Mucosa of rectum (tissue), 2 donors: Measurements from ENCODE around the gene LAP3.
A peak's percentile ranks its signal among the peaks of the same experiment; 100 is the strongest.
"Not testable (repeated sequence)": the region's sequence is repeated elsewhere in the genome, so short reads cannot be mapped to it uniquely, and the experiment has no call there.

Experiments
- H3K27ac ChIP-seq, 2 donors: one replicate each; pipeline ENCODE4 v1.7.0; 2013; ENCODE audit warnings: inconsistent platforms in 2 of 2, low read depth in 2 of 2, low read length in 2 of 2
- H3K27me3 ChIP-seq, 2 donors: one replicate each; pipeline ENCODE4 v1.7.0; 2013; ENCODE audit warnings: low read length in 2 of 2; ENCODE audit not compliant: control insufficient read depth in 2 of 2, insufficient read depth in 2 of 2
- H3K36me3 ChIP-seq, 2 donors: one replicate each; pipeline ENCODE4 v1.7.0; 2013; ENCODE audit warnings: low read length in 2 of 2; ENCODE audit not compliant: control insufficient read depth in 2 of 2, insufficient read depth in 2 of 2
- H3K4me1 ChIP-seq, 2 donors: one replicate each; pipeline ENCODE4 v1.7.0; 2013; ENCODE audit warnings: low read length in 2 of 2, mild to moderate bottlenecking in 1 of 2; ENCODE audit not compliant: control insufficient read depth in 2 of 2, insufficient read depth in 2 of 2
- H3K4me3 ChIP-seq, 2 donors: one replicate each; pipeline ENCODE4 v1.7.0; 2013; ENCODE audit warnings: low read length in 2 of 2
- H3K9ac ChIP-seq, 2 donors: one replicate each; pipeline ENCODE4 v1.7.0; 2013; ENCODE audit warnings: low read length in 2 of 2, low read depth in 1 of 2, mild to moderate bottlenecking in 1 of 2
- H3K9me3 ChIP-seq, 2 donors: one replicate each; pipeline ENCODE4 v1.7.0; 2013; ENCODE audit warnings: low read length in 2 of 2; ENCODE audit not compliant: control insufficient read depth in 2 of 2
- donor health status: healthy.
- donor health status: Normal muscosa, but diverticular disease.

Gene LAP3

DNA sequence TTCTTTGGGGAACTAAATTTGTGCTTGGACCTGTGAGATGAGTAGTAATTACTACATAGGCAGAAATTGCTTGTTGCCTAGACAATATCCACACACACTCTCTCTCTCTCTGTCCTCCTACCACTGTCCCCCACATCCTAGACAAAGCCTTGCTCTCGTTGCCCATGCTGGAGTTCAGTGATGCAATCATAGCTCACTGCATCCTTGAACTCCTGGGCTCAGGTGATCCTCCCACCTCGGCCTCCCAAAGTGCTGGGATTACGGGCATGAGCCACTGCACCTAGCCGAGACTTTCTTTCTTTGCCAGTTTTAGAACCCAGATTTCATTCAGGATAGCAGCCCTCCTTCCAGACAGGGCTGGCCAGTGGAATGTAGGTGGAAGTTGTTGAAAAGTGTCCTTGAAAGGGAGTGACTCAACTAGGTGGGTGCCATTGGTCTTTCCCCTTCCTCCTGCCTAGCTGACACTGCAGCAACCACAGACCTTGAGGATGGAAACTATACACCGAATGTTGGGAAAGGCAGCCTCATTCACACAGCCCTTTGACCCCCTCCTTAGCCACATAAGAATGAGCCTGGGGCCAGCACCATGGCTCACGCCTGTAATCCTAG lies 16.8 kb upstream of the LAP3 start:
- Histone ChIP-seq H3K27me3 (no peaks in the 10 kb centered on the region), H3K36me3 (no peaks in the 10 kb centered on the region), H3K9me3 (no peaks in the 10 kb centered on the region), H3K27ac (no peak overlapping the region), H3K4me1 (no peaks in the 10 kb centered on the region), H3K9ac (no peak overlapping the region), H3K4me3 (no peak overlapping the region)

DNA sequence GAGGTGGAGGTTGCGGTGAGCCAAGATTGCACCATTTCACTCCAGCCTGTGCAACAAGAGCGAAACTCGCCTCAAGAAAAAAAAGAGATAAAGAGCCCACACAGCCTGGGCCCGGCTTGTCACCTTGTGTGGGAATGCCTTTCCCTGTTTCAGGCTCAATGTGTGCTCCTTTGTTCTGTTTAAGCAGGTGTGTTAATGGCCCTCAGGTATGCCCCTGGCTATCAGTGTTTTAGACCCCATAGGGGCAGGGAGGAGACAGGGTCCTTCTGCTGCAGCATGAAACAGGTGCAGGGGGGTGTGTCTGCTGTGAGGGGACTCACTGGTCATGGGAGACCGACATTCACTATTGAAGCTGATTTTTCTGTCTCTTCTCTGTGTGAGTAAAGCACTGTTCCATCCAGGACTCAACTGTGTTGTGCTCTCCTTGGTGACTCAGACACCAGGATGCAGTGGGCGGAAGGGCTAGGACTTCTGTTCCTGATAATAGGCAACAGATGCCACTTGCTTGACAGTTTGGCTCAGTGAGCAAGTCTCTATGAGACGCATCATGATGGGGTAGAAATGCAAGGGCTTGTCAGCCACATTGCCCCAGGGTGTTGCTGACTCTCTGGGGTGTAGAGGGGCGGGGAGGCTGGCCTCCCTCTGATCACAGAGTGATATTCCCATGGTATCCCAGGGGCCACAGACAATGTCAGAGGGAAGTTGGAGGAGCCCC lies 15.6 kb upstream of the LAP3 start:
- Histone ChIP-seq H3K27ac (no peak overlapping the region), H3K9ac (no peak overlapping the region), H3K36me3 (no peaks in the 10 kb centered on the region), H3K9me3 (no peaks in the 10 kb centered on the region), H3K27me3 (no peaks in the 10 kb centered on the region), H3K4me3 (no peak overlapping the region), H3K4me1 (no peaks in the 10 kb centered on the region)

DNA sequence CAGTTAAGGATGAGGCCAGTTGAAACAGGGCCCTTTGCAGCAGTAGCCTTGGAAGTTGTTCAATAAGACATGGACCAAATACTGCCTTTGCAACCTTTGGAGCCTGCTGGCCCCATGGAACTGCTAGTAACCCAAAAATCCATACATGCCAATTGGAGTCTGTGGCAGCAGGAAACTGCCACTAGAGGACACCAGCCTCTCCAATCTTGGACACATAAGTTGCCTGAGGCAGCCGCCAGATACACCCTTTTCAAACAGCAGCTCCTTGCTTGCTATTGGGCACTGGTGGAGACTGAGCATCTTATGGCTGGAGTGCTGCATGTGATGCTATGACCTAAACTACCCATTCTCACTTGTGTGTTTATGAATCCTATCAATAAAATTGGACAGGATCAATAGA lies 14.8 kb upstream of the LAP3 start:
- no peaks in the 10 kb centered on the region for H3K4me1 ChIP-seq
- H3K27me3 ChIP-seq = no peaks in the 10 kb centered on the region
- H3K36me3 ChIP-seq = no peaks in the 10 kb centered on the region
- H3K4me3 ChIP-seq = no peak overlapping the region
- no peak overlapping the region for H3K9ac ChIP-seq
- no peak overlapping the region for H3K27ac ChIP-seq
- H3K9me3 ChIP-seq = no peaks in the 10 kb centered on the region

DNA sequence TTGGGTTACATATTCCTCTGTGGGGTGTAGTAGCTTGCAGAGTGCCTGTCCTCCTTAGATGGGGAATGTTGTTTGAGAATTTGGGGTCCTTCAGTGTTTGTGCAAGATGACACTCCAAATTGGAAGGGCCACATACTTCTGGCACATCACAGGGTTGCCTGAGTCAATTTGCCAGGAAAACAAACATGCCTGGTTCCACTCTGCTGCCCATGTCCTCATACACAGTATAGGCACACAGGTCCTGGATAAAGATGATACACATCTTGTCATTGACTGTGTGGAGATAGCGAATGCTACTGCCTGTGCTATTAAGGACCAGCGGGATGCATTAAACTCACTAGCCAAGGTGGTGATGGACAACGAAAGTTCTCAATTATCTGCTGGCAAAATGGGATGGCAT lies 11.2 kb upstream of the LAP3 start:
- no peak overlapping the region for H3K9ac ChIP-seq
- no peak overlapping the region for H3K27ac ChIP-seq
- no peak overlapping the region for H3K4me3 ChIP-seq
- H3K36me3 ChIP-seq = no peaks in the 10 kb centered on the region
- no peaks in the 10 kb centered on the region for H3K9me3 ChIP-seq
- no peaks in the 10 kb centered on the region for H3K4me1 ChIP-seq
- H3K27me3 ChIP-seq = no peaks in the 10 kb centered on the region

DNA sequence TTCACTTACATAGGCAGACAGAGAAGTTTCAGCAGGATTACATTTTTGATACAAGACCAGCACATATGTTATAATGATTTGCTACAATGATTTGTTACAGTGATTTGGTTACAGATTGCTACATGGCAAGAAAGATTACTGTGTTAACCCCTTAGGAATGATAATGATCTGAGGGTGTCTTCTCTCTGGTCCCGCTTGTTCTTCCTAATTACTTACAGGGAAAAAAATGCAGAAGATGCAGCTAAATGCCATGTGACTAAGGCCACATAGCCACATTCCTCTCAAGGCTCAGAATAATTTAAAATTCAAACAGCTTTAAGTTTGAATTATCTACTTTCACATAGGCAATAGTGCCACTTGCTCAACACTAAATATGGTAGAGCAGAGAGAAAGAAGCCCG lies 9.7 kb upstream of the LAP3 start:
- Histone ChIP-seq H3K9me3 (no peaks in the 10 kb centered on the region), H3K4me1 (no peaks in the 10 kb centered on the region), H3K9ac (no peak overlapping the region), H3K36me3 (no peaks in the 10 kb centered on the region), H3K27ac (no peak overlapping the region), H3K4me3 (no peak overlapping the region), H3K27me3 (no peaks in the 10 kb centered on the region)

DNA sequence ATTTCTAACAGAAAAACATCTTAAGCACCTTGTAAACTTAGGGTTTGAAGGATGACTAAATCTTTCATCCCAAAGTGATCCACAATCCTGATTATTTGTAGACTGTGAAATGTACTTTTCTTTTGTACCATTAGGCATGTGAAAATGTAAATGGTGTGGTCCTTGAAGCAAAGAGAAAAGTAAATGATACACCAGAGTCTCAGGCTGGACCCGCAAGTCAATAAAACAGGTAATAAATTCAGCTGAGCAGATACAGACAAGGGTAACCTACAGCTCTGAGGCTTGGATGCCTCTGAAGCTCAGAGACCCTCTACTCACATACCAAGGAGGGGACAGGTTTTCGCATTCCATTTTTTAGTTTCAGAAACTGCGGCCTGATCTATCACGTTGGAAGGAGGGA lies 2.8 kb upstream of the LAP3 start:
- no peaks in the 10 kb centered on the region for H3K9me3 ChIP-seq
- H3K36me3 ChIP-seq = no peaks in the 10 kb centered on the region
- no peak overlapping the region for H3K9ac ChIP-seq
- peaks cover 15 to 17% of the 10 kb centered on the region in 2 donors for H3K4me1 ChIP-seq
- H3K27ac ChIP-seq = no peak overlapping the region
- H3K4me3 ChIP-seq = no peak overlapping the region
- H3K27me3 ChIP-seq = no peaks in the 10 kb centered on the region

DNA sequence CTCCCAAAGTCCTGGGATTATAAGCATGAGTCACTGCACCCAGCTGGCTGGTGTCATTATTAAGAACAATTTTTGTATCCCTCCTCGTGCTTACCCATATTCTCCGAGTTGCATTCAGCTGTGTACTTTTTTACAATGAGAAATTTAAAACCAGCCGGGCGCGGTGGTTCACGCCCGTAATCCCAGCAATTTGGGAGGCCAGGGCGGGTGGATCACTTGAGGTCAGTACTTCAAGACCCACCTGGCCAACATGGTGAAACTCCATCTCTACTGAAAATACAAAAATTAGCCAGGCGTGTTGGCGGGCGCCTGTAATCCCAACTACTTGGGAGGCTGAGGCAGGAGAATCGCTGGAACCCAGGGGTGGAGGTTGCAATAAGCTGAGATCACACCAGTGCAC lies 1.8 kb upstream of the LAP3 start:
- peaks cover 18 to 19% of the 10 kb centered on the region in 2 donors for H3K4me1 ChIP-seq
- H3K4me3 ChIP-seq, H3K27me3 ChIP-seq, H3K9me3 ChIP-seq, H3K9ac ChIP-seq, H3K27ac ChIP-seq, H3K36me3 ChIP-seq: not testable (repeated sequence)

DNA sequence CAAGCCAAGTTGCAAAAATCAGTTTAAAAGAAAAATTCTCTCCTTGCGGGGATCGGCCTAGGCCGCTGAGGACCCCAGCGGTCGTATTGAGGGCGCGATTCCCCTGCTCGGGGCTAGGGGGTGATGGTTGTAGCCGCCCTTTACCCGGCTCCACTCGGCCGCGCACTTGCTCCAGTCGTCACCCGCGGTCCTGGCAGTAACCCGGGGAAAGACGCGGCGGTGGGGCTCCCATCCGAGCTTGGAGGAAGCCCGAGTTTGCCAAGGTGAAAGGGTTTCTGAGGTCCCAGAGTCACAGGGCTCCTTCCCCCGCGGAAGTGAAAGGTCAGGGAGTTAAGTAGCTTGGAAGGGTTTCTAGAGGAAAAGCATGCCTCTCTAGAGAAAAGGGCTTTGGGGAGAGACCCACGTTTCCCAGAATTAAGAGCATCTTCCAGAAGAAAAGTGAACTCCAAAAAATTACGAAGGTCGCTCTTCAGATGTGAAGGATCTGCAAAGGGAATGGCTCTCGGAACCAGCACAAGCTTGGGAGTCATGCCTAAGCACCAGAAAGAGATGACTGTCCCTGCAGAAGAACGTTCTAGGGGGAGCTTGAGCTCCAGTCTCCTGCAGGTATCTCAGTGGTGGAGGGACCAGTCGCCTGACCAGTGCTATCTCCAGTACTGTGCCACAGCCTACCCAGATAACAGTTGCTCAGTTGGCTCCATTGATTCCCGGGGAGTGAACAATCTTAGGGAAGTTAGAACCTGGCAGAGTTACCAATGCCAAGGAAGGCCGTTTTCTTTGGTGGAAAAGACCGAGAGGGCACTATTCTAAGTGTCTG lies 875 bp downstream of the LAP3 start:
- Histone ChIP-seq H3K36me3 (peaks cover 8 to 12% of the 10 kb centered on the region in 2 donors), H3K9ac (peak overlapping the region; percentile 90 to 91), H3K27me3 (no peaks in the 10 kb centered on the region), H3K9me3 (no peaks in the 10 kb centered on the region), H3K27ac (peak overlapping the region; percentile 97), H3K4me3 (peak overlapping the region; percentile 84 to 94), H3K4me1 (peaks cover 18 to 19% of the 10 kb centered on the region in 2 donors)

DNA sequence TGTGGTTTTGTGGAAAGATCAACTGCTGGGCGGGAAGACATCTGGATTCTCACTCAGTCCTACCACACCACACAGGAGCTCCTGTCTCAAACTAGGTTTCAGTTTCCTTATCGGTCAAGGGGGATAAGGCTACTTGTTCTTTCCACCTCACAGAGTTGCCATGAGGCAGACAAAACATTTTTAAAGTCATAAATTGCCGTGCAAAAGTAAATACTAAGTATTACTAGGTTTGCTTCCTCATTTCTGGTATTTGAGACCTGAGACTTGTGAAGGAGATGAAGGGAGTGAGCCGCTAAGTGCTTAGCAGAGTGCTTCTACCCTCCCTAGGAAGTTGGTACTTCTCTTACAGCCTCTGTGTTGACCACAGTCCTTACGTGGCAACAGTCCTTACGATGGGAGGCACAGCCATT lies 1.5 kb downstream of the LAP3 start:
- H3K9me3 ChIP-seq = no peaks in the 10 kb centered on the region
- H3K27me3 ChIP-seq = no peaks in the 10 kb centered on the region
- peaks cover 18 to 19% of the 10 kb centered on the region in 2 donors for H3K4me1 ChIP-seq
- H3K27ac ChIP-seq = peak overlapping the region; percentile 97
- peaks cover 13 to 18% of the 10 kb centered on the region in 2 donors for H3K36me3 ChIP-seq
- peak overlapping the region; percentile 90 to 91 for H3K9ac ChIP-seq
- peak overlapping the region; percentile 84 to 94 for H3K4me3 ChIP-seq

DNA sequence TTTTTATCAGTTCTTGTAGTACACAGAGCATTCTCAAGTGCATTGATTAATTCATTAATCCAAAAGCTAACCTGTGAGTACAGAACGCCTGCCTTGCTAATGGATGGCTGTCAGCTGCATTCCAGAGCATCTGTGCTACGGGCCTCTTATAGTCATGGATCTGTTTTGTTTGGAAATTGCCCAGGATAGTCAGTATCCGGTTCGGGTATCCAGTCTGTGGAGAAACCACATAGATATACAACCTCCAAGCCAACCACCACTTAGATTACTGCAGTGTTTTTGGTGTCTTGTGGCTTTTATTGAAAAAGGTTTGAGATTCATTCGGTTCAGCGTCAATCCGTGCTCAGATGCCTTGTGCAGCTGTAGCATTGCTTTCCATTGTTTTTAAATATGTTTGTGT lies 4.0 kb downstream of the LAP3 start:
- Histone ChIP-seq H3K36me3 (peaks cover 36 to 43% of the 10 kb centered on the region in 2 donors), H3K27ac (no peak overlapping the region), H3K4me1 (peaks cover 18 to 19% of the 10 kb centered on the region in 2 donors)

More for the DNA sequence above, 4.0 kb downstream of the LAP3 start:
- Histone ChIP-seq H3K4me3 (no peak overlapping the region), H3K9me3 (no peaks in the 10 kb centered on the region), H3K27me3 (no peaks in the 10 kb centered on the region), H3K9ac (no peak overlapping the region)
